GM12872 (cell line): ENCODE results near the gene CIAO2B.

Source experiments
- TF ChIP-seq, protein P1 (sequence below): IDR thresholded peaks from 3 replicates; pipeline ENCODE4 v1.5.1; 2011; ENCODE audit warnings: low read depth, mild to moderate bottlenecking, low read length, moderate library complexity; ENCODE audit not compliant: insufficient read depth

CIAO2B gene

DNA sequence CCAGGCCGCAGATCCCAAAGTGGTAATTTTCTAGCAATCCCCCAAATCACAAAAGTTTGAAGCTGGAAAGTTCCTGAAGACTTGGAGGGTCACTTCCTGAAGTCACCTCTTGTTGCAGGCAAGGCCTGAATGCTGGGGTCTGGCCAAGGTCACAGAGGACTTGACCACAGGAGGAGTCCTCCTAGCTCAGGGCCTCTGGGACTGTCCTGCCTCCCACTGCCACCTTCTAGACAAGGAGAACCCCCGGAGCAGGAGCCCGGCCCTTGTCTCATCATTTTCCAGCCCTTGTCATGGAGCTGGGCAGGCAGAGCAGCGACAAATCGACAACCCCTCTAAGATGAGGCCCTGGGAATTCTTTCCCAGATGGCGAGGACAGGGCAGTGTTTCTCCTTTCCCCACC is 15.8 kb downstream of the CIAO2B start:
- TF ChIP-seq, protein P1, sequence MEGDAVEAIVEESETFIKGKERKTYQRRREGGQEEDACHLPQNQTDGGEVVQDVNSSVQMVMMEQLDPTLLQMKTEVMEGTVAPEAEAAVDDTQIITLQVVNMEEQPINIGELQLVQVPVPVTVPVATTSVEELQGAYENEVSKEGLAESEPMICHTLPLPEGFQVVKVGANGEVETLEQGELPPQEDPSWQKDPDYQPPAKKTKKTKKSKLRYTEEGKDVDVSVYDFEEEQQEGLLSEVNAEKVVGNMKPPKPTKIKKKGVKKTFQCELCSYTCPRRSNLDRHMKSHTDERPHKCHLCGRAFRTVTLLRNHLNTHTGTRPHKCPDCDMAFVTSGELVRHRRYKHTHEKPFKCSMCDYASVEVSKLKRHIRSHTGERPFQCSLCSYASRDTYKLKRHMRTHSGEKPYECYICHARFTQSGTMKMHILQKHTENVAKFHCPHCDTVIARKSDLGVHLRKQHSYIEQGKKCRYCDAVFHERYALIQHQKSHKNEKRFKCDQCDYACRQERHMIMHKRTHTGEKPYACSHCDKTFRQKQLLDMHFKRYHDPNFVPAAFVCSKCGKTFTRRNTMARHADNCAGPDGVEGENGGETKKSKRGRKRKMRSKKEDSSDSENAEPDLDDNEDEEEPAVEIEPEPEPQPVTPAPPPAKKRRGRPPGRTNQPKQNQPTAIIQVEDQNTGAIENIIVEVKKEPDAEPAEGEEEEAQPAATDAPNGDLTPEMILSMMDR: no peak

DNA sequence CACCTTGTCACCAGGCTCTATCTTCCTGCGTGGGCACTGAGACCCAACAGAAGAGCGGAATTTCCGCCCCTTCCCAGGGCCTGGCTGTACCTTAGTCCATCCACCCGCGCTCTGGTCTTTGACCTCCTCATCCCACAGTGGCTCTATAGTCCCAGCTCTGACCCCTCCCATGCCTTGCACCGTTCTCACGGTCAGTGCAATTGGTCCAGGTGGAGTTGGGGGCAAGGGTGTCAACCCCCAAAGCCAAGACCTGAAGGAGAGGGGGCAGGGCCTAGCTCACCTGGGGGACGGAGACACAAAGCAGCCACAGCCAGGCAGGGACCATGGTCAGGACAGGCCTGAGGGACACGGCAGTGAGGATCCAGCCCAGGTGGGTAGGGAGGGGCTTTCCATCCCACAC is 16.5 kb downstream of the CIAO2B start:
- TF ChIP-seq, protein P1: no peak

DNA sequence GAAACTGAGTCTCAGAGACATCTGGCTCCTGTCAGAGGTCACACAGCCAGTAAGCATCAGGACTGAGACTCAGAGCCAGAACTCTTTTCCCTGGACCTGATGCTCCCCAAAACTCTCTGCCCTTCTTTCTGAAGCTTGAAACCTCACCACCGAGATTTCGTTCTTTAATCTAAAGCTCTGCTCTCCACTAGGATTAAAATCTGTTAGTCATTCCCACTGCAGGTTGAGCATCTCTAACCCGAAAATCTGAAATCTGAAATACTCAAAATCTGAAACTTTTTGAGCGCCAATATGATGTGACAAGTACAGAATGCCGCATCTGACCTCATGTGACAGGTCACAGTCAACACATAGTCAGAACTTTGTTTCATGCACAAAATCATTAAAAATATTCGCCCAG is 17.7 kb downstream of the CIAO2B start:
- TF ChIP-seq, protein P1: no peak

- TF ChIP-seq, protein P1: no peak
These were observed 19.2 kb downstream of the CIAO2B start for GRCh38 chr16:66915041-66915440.

DNA sequence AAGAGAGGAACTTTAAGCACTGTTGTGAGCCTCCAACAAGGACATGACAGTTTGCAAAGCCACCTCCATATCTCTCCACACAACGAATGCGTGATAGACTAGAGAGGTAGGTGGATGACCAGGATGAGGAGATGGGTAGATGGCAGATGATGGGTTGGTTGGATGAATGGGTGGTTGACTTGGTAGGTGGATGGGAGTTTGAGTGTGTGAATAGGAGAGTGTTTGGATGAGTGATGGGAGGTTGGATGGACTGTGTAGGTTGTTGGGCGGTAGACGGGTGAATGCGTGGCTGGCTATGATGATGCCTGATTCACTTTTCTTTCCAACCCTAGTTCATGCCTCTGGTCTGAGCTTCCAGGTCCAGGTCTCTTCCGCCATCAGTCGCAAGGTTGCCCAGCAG is 19.7 kb downstream of the CIAO2B start:
- TF ChIP-seq, protein P1: no peak

GRCh38 chr16:66913711-66914110 is 20.5 kb downstream of the CIAO2B start:
- TF ChIP-seq, protein P1: no peak

GRCh38 chr16:66913081-66913480 is 21.1 kb downstream of the CIAO2B start:
- TF ChIP-seq, protein P1: no peak

DNA sequence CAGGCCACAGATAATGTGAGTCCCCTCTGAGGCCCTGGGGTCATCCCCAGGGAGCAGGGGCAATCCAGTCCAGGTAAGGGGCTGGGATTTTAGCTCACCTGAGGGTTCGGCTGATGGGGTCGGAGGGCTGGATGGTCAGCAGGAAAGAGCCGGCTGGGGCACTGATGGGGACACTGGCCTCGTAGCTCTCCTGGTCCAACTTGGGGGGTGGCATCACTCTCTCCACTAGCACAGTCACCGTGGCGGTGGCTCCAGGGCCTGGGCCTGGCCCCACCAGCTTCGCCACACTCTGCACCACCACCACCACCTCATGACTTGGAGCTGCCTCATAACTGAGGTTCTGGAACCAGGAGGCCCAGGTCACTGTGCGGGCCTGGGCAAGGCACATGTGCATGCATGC is 22.4 kb downstream of the CIAO2B start:
- TF ChIP-seq, protein P1: no peak
